Kidney epithelial cell (primary cell): Measurements from ENCODE around the gene NCOA1. TPM values are rescaled to one million over a fixed set of nuclear protein-coding genes. Genes with fewer than 3 reads are reported as not detected.

Experiments used
- DNase-seq: peaks from one replicate; pipeline ENCODE4 v3.0.0-alpha.2; 2010; ENCODE audit warnings: low read depth
- H3K27me3 ChIP-seq: 2 replicates; pipeline ENCODE4 v1.6.0; 2011; ENCODE audit warnings: low read length; ENCODE audit not compliant: control insufficient read depth, insufficient read depth
- H3K36me3 ChIP-seq: 2 replicates; pipeline ENCODE4 v1.5.1; 2011; ENCODE audit warnings: low read length; ENCODE audit not compliant: control insufficient read depth, insufficient read depth
- H3K4me3 ChIP-seq: 2 replicates; pipeline ENCODE4 v1.5.1; 2011; ENCODE audit warnings: low read depth, mild to moderate bottlenecking, control low read depth, low read length
- total RNA-seq: library from RNA; depleted of rRNA; stranded (reverse); fragments of >200 nt; gene quantifications from 2 replicates; pipeline ENCODE4 v1.2.3, GENCODE V29; 2015
- TF ChIP-seq, protein P1 (sequence below): IDR thresholded peaks from 2 replicates; pipeline ENCODE4 v1.5.1; 2011; ENCODE audit warnings: mild to moderate bottlenecking, moderate library complexity, low read length, control low read depth, inconsistent platforms; ENCODE audit not compliant: insufficient read depth, poor library complexity, severe bottlenecking

The NCOA1 gene
- total RNA-seq, 1 donor from 2014 or later, result 13.3 TPM

DNA sequence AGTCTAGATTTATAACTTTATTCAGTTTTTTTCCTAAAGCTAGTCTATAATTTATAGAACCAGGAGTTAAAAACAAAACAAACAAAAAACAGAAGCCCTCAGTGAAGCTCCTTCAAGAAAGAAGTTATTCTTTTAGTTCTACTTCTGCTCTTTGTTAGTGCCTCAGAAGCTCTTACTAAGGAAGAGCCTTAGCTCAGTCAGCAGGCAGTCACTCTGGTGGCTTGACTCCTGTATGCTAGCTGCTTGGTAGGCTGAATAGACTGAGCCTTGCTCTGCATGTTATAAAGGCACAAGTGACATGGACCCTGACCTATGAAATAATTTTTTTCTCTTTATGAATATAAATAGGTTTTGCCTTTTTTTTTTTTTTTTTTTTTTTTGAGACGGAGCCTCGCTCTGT is 24.8 kb downstream of the NCOA1 start:
- Histone ChIP-seq H3K4me3 (no peak overlapping the region), H3K27me3 (no peaks in the 10 kb centered on the region), H3K36me3 (no peaks in the 10 kb centered on the region)
- TF ChIP-seq, protein P1, sequence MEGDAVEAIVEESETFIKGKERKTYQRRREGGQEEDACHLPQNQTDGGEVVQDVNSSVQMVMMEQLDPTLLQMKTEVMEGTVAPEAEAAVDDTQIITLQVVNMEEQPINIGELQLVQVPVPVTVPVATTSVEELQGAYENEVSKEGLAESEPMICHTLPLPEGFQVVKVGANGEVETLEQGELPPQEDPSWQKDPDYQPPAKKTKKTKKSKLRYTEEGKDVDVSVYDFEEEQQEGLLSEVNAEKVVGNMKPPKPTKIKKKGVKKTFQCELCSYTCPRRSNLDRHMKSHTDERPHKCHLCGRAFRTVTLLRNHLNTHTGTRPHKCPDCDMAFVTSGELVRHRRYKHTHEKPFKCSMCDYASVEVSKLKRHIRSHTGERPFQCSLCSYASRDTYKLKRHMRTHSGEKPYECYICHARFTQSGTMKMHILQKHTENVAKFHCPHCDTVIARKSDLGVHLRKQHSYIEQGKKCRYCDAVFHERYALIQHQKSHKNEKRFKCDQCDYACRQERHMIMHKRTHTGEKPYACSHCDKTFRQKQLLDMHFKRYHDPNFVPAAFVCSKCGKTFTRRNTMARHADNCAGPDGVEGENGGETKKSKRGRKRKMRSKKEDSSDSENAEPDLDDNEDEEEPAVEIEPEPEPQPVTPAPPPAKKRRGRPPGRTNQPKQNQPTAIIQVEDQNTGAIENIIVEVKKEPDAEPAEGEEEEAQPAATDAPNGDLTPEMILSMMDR, result no peak
- DNase-seq, result no peak

- H3K36me3 ChIP-seq, result no peaks in the 10 kb centered on the region
- H3K27me3 ChIP-seq, result no peaks in the 10 kb centered on the region
- TF ChIP-seq, protein P1, result no peak
- no peak overlapping the region for H3K4me3 ChIP-seq
- no peak for DNase-seq
Measured at GRCh38 chr2:24517247-24517646, 26.2 kb downstream of the NCOA1 start.

- Histone ChIP-seq H3K4me3 (no peak overlapping the region), H3K36me3 (no peaks in the 10 kb centered on the region), H3K27me3 (no peaks in the 10 kb centered on the region)
- DNase-seq, result no peak
- TF ChIP-seq, protein P1, result no peak
Measured at GRCh38 chr2:24520175-24520574, 29.1 kb downstream of the NCOA1 start.

DNA sequence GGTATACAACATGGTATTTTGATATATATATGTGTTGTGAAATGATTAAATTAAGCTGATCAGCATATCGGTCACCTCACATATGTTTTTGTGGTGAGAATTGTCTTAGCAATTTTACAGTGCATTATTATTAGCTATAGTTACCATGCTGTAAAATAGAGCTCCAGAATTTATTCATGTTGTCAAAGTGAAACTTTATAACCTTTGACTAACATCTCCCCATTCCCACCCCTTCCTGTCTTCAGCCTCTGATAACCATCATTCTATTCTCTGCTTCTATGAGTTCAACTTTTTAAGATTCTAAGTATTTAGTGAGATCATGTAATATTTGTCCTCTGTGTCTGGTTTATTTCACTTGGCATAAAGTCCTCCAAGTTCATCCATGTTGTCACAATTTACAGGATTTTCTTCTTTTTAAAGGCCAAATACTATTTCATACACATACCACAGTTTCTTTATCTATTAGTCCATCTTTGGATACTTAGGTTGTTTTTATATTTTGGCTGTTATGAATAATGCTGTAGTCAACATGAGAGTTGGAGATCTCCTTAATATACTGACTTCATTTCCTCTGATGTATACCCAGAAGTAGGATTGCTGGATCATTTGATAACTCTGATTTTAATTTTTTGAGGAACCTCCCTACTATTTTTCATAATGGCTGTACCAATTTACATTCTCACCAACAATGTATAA is 30.3 kb downstream of the NCOA1 start:
- Histone ChIP-seq H3K27me3 (no peaks in the 10 kb centered on the region), H3K4me3 (no peak overlapping the region), H3K36me3 (no peaks in the 10 kb centered on the region)
- DNase-seq, result no peak
- TF ChIP-seq, protein P1, result no peak

GRCh38 chr2:24521975-24522639 is 31.1 kb downstream of the NCOA1 start:
- DNase-seq, result no peak
- H3K27me3 ChIP-seq, result no peaks in the 10 kb centered on the region
- TF ChIP-seq, protein P1, result no peak
- H3K4me3 ChIP-seq, result no peak overlapping the region
- no peaks in the 10 kb centered on the region for H3K36me3 ChIP-seq
